PFSK-1 (cell line): Measurements from ENCODE around the gene ZFHX3.

Experiments
- FOXP2 ChIP-seq: optimal IDR thresholded peaks from 2 replicates; pipeline ENCODE3; 2011; ENCODE audit warnings: borderline replicate concordance, control low read depth, inconsistent platforms; ENCODE audit not compliant: insufficient read depth; ENCODE audit errors: extremely low read length, extremely low read depth
- POLR2AphosphoS5 ChIP-seq: IDR thresholded peaks from 2 replicates; pipeline ENCODE4 v1.6.1; 2012; ENCODE audit warnings: low read depth, mild to moderate bottlenecking, control low read depth, low read length, moderate library complexity
- REST ChIP-seq, 2 experiments: IDR thresholded peaks; 2 replicates each; pipeline versions ENCODE4 v1.6.1 to v1.8.0; 2011 to 2012; ENCODE audit warnings: low read depth in 2 of 2, low read length in 2 of 2, control low read depth in 1 of 2, inconsistent platforms in 1 of 2, mild to moderate bottlenecking in 1 of 2, moderate library complexity in 1 of 2; ENCODE audit not compliant: insufficient read depth in 1 of 2
- SIN3A ChIP-seq: IDR thresholded peaks from 2 replicates; pipeline ENCODE4 v1.6.1; 2012; ENCODE audit warnings: mild to moderate bottlenecking, low read length, moderate library complexity, borderline replicate concordance; ENCODE audit not compliant: insufficient read depth
- TAF1 ChIP-seq: IDR thresholded peaks from 2 replicates; pipeline ENCODE4 v1.6.1; 2012; ENCODE audit warnings: low read length, control low read depth, borderline replicate concordance; ENCODE audit not compliant: insufficient read depth

The ZFHX3 gene

GRCh38 chr16:72834499-72834898 lies 213.4 kb downstream of the ZFHX3 start:
- TF ChIP-seq TAF1 (no peak), FOXP2 (no peak), REST (IDR thresholded peaks at IDR 0.05; ENCODE audit: insufficient read depth in 1 of 2, low read depth in 2 of 2, low read length in 2 of 2) (no peak), POLR2AphosphoS5 (no peak), SIN3A (no peak)

GRCh38 chr16:72833969-72834368 lies 214.0 kb downstream of the ZFHX3 start:
- no peak for TF ChIP-seq TAF1
- no peak for TF ChIP-seq SIN3A
- no peak for TF ChIP-seq POLR2AphosphoS5
- TF ChIP-seq FOXP2, result no peak
- TF ChIP-seq REST (IDR thresholded peaks at IDR 0.05; ENCODE audit: insufficient read depth in 1 of 2, low read depth in 2 of 2, low read length in 2 of 2), result no peak

- TF ChIP-seq SIN3A (no peak), FOXP2 (no peak), POLR2AphosphoS5 (no peak), REST (IDR thresholded peaks at IDR 0.05; ENCODE audit: insufficient read depth in 1 of 2, low read depth in 2 of 2, low read length in 2 of 2) (no peak), TAF1 (no peak)
Measured at GRCh38 chr16:72833482-72833881, 214.4 kb downstream of the ZFHX3 start.

- TF ChIP-seq FOXP2 (peak; percentile 36), SIN3A (no peak)
Measured at GRCh38 chr16:72832621-72833248, 215.2 kb downstream of the ZFHX3 start.

- TF ChIP-seq FOXP2 (no peak), POLR2AphosphoS5 (no peak), REST (IDR thresholded peaks at IDR 0.05; ENCODE audit: insufficient read depth in 1 of 2, low read depth in 2 of 2, low read length in 2 of 2) (no peak), TAF1 (no peak), SIN3A (no peak)
Measured at GRCh38 chr16:72829846-72830775, 217.8 kb downstream of the ZFHX3 start.
